H1 (cell line): Measurements from ENCODE around the gene RASD1.

Source experiments
- CBX8 ChIP-seq: fragments of 300-800, 300-1000 bp; sonication (generic); IDR thresholded peaks from 2 replicates; pipeline ENCODE4 v1.7.1; 2016; ENCODE audit warnings: low read depth, low read length, borderline replicate concordance
- EP300 ChIP-seq, 2 experiments: IDR thresholded peaks; 1 replicate in 1 of 2; 2 replicates in 1 of 2; pipeline ENCODE4 v1.6.1; 2011 to 2012; ENCODE audit warnings: low read depth in 2 of 2, low read length in 2 of 2, mild to moderate bottlenecking in 2 of 2, borderline replicate concordance in 1 of 2, inconsistent platforms in 1 of 2, moderate library complexity in 1 of 2
- EZH2 ChIP-seq: fragments of 200-600 bp; sonication (generic); IDR thresholded peaks from 2 replicates; pipeline ENCODE4 v1.7.1; 2012; ENCODE audit warnings: low read depth, mild to moderate bottlenecking, moderate library complexity, low read length, inconsistent platforms; ENCODE audit not compliant: severe bottlenecking
- FOSL1 ChIP-seq: IDR thresholded peaks from 2 replicates; pipeline ENCODE4 v1.6.1; 2011; ENCODE audit warnings: mild to moderate bottlenecking, low read depth, low read length, moderate library complexity; ENCODE audit not compliant: insufficient read depth
- PHF8 ChIP-seq: fragments of 200-600 bp; sonication (generic); conservative IDR thresholded peaks from 2 replicates; pipeline ENCODE4 v1.7.1; 2012; ENCODE audit warnings: low read depth, mild to moderate bottlenecking, inconsistent platforms, low read length, moderate library complexity
- POLR2A ChIP-seq, 2 experiments: IDR thresholded peaks; 1 replicate in 1 of 2; 2 replicates in 1 of 2; pipeline ENCODE4 v1.6.1; 2011; ENCODE audit warnings: low read depth in 2 of 2, low read length in 2 of 2, mild to moderate bottlenecking in 2 of 2; ENCODE audit errors: control extremely low read depth in 1 of 2
- POLR2AphosphoS5 ChIP-seq: IDR thresholded peaks from 2 replicates; pipeline ENCODE4 v1.6.1; 2011; ENCODE audit warnings: low read depth, low read length
- POU5F1 ChIP-seq: IDR thresholded peaks from 2 replicates; pipeline ENCODE4 v1.6.1; 2011; ENCODE audit warnings: low read depth, mild to moderate bottlenecking, low read length, moderate library complexity
- SP1 ChIP-seq: IDR thresholded peaks from 2 replicates; pipeline ENCODE4 v1.6.1; 2011; ENCODE audit warnings: low read depth, low read length
- SRF ChIP-seq: IDR thresholded peaks from 2 replicates; pipeline ENCODE4 v1.6.1; 2011; ENCODE audit warnings: mild to moderate bottlenecking, low read depth, low read length, moderate library complexity
- TBP ChIP-seq: IDR thresholded peaks from 2 replicates; pipeline ENCODE4 v1.6.1; 2011; ENCODE audit warnings: low read depth, low read length, improper control_type of control experiment
- TF ChIP-seq, protein P1 (sequence below): IDR thresholded peaks from 2 replicates; pipeline ENCODE4 v1.6.1; 2012; ENCODE audit warnings: inconsistent platforms
- TF ChIP-seq, protein P2 (sequence below), 3 experiments: IDR thresholded peaks; 1 replicate in 2 of 3; 2 replicates in 1 of 3; pipeline versions ENCODE4 v1.5.1 to v1.6.1; 2011; ENCODE audit warnings: low read length in 3 of 3, mild to moderate bottlenecking in 3 of 3, inconsistent platforms in 2 of 3, low read depth in 1 of 3, moderate library complexity in 1 of 3; ENCODE audit not compliant: insufficient read depth in 1 of 3; ENCODE audit errors: control extremely low read depth in 1 of 3
- TF ChIP-seq, protein P3 (sequence below): IDR thresholded peaks from 2 replicates; pipeline ENCODE4 v1.6.1; 2012; ENCODE audit warnings: low read length, inconsistent platforms

DNA sequence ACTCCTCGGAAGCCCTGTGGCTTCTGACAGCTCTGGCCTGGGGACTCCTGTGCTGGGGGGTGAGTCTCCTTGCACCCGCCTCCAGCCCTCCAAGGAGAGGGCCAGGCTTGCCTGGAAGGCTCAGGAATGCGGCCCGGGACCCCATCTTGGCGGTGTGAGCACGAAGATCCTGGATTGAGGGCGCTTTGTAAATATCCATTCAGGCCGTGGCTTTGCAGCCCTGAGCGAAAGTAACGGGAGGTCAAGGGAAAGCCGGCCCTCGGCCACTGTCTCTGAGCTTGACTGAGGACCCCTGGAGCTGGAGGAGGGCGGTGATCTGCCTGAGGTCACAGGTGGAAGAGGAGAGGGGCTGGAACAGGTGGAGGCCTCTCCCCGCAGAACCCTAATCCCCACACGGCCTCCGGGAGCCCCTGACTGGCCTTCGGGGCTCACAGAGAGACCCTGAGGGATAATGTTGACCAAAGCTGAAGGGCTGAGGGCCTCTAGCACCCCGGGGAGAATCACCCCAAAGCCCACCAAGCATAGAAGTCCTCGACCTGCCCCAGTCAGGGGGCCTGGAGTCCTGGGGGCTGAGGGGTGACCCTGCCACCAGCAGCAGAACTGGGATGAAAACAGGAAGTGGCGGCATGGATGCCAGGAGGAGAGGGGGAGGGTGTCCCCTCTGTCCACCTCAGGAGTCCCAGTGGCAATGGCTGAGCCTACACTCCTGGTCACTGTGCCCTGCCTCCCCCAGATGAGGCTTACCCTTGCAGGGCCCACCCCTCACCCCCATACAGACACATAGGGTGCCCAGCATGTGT lies 8.3 kb upstream of the RASD1 start:
- TF ChIP-seq FOSL1: no peak
- no peak for TF ChIP-seq EP300 (IDR thresholded peaks at IDR 0.05; ENCODE audit: borderline replicate concordance in 1 of 2, low read depth in 2 of 2, low read length in 2 of 2)
- no peak for TF ChIP-seq POLR2AphosphoS5
- TF ChIP-seq POLR2A (IDR thresholded peaks at IDR 0.05; ENCODE audit: control extremely low read depth in 1 of 2, low read depth in 2 of 2, low read length in 2 of 2): no peak
- TF ChIP-seq, protein P1, sequence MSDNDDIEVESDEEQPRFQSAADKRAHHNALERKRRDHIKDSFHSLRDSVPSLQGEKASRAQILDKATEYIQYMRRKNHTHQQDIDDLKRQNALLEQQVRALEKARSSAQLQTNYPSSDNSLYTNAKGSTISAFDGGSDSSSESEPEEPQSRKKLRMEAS: no peak
- no peak for TF ChIP-seq TBP
- no peak for TF ChIP-seq EZH2
- TF ChIP-seq, protein P2, sequence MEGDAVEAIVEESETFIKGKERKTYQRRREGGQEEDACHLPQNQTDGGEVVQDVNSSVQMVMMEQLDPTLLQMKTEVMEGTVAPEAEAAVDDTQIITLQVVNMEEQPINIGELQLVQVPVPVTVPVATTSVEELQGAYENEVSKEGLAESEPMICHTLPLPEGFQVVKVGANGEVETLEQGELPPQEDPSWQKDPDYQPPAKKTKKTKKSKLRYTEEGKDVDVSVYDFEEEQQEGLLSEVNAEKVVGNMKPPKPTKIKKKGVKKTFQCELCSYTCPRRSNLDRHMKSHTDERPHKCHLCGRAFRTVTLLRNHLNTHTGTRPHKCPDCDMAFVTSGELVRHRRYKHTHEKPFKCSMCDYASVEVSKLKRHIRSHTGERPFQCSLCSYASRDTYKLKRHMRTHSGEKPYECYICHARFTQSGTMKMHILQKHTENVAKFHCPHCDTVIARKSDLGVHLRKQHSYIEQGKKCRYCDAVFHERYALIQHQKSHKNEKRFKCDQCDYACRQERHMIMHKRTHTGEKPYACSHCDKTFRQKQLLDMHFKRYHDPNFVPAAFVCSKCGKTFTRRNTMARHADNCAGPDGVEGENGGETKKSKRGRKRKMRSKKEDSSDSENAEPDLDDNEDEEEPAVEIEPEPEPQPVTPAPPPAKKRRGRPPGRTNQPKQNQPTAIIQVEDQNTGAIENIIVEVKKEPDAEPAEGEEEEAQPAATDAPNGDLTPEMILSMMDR (IDR thresholded peaks at IDR 0.05; ENCODE audit: control extremely low read depth in 1 of 3, insufficient read depth in 1 of 3, low read depth in 1 of 3, low read length in 3 of 3): no peak
- TF ChIP-seq SRF: no peak
- TF ChIP-seq, protein P3, sequence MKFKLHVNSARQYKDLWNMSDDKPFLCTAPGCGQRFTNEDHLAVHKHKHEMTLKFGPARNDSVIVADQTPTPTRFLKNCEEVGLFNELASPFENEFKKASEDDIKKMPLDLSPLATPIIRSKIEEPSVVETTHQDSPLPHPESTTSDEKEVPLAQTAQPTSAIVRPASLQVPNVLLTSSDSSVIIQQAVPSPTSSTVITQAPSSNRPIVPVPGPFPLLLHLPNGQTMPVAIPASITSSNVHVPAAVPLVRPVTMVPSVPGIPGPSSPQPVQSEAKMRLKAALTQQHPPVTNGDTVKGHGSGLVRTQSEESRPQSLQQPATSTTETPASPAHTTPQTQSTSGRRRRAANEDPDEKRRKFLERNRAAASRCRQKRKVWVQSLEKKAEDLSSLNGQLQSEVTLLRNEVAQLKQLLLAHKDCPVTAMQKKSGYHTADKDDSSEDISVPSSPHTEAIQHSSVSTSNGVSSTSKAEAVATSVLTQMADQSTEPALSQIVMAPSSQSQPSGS: no peak
- no peak for TF ChIP-seq PHF8
- TF ChIP-seq SP1: no peak
- TF ChIP-seq POU5F1: no peak
- TF ChIP-seq CBX8: no peak
